Caco-2 (cell line): Measurements from ENCODE around the gene PRR12. TPM values are rescaled to one million over a fixed set of nuclear protein-coding genes. Genes with fewer than 3 reads are reported as not detected.

Experiments
- BruUV-seq: library from RNA; stranded (reverse); fragments of 400-500 nt; replicated peaks from 2 replicates; lab custom pipeline; 2021; lab: Mats Ljungman, UMichigan
- CTCF ChIA-PET: fragments of 300-600 bp; sonication (Branson Sonifier 250); formaldehyde crosslinking; loops from one replicate; lab custom pipeline; 2022; ENCODE audit warnings: antibody characterized with exemption; lab: Charles Lee
- POLR2A ChIA-PET: fragments of 300-600 bp; sonication (Branson Sonifier 250); formaldehyde crosslinking; loops from one replicate; lab custom pipeline; 2022; ENCODE audit warnings: antibody characterized with exemption; lab: Charles Lee
- DNase-seq, 2 experiments: peaks; one replicate each; pipeline versions ENCODE4 v3.0.0 to v3.0.0-alpha.2; 2020 to 2022
- H3K27me3 ChIP-seq: replicated peaks from 2 replicates; pipeline ENCODE4 v1.6.0; 2011; ENCODE audit warnings: low read length; ENCODE audit not compliant: control insufficient read depth, insufficient read depth
- H3K36me3 ChIP-seq: 2 replicates; pipeline ENCODE4 v1.5.1; 2011; ENCODE audit warnings: low read length; ENCODE audit not compliant: control insufficient read depth, insufficient read depth
- H3K4me1 ChIP-seq: fragments of 250-450 bp; sonication (Bioruptor Pico); 2 replicates; pipeline ENCODE4 v1.5.1; 2020; ENCODE audit warnings: mild to moderate bottlenecking
- H3K4me3 ChIP-seq: 2 replicates; pipeline ENCODE4 v1.5.1; 2011; ENCODE audit warnings: low read depth, mild to moderate bottlenecking, control low read depth, low read length
- H3K9me3 ChIP-seq: fragments of 250-450 bp; sonication (Bioruptor Pico); 2 replicates; pipeline ENCODE4 v1.5.1; 2020; ENCODE audit warnings: mild to moderate bottlenecking, moderate library complexity
- H3K27ac Mint-ChIP-seq: one replicate; pipeline ENCODE4 v1.8.0; 2022; ENCODE audit warnings: mixed read lengths; ENCODE audit not compliant: unreplicated experiment
- H3K27me3 Mint-ChIP-seq: one replicate; pipeline ENCODE4 v1.8.0; 2022; ENCODE audit warnings: mixed read lengths; ENCODE audit not compliant: insufficient read depth, unreplicated experiment
- H3K36me3 Mint-ChIP-seq: one replicate; pipeline ENCODE4 v1.8.0; 2022; ENCODE audit warnings: mild to moderate bottlenecking, mixed read lengths; ENCODE audit not compliant: insufficient read depth, unreplicated experiment
- H3K4me1 Mint-ChIP-seq: one replicate; pipeline ENCODE4 v1.8.0; 2022; ENCODE audit warnings: low read depth, mixed read lengths; ENCODE audit not compliant: unreplicated experiment
- H3K4me3 Mint-ChIP-seq: one replicate; pipeline ENCODE4 v1.8.0; 2022; ENCODE audit warnings: mild to moderate bottlenecking, moderate library complexity, mixed read lengths; ENCODE audit not compliant: unreplicated experiment
- H3K9me3 Mint-ChIP-seq: one replicate; pipeline ENCODE4 v1.8.0; 2022; ENCODE audit warnings: mixed read lengths; ENCODE audit not compliant: unreplicated experiment
- CTCF ChIP-seq, 2 experiments: fragments of 200-600 bp in 1 of 2; IDR thresholded peaks; 1 replicate in 1 of 2; 2 replicates in 1 of 2; pipeline versions ENCODE4 v1.5.1 to v1.8.0; 2011 to 2022; ENCODE audit warnings: antibody characterized with exemption in 1 of 2, control low read depth in 1 of 2, inconsistent platforms in 1 of 2, low read depth in 1 of 2, low read length in 1 of 2, mild to moderate bottlenecking in 1 of 2, moderate library complexity in 1 of 2; ENCODE audit not compliant: insufficient read depth in 1 of 2, severe bottlenecking in 1 of 2, unreplicated experiment in 1 of 2
- intact Hi-C: fragments of 100-400 bp; cut with micrococcal nuclease; formaldehyde crosslinking; loops from one replicate; pipeline ENCODE4 v1.10.0; 2022; ENCODE audit not compliant: unreplicated experiment
- total RNA-seq: library from RNA; stranded (reverse); gene quantifications from 2 replicates; pipeline ENCODE4 v1.2.3, GENCODE V29; 2022

The PRR12 gene
- total RNA-seq, 1 experiment from 2014 or later, result 38.8 TPM

- DNase-seq, result no peak
- H3K36me3 Mint-ChIP-seq, result peaks cover 90% of the 10 kb centered on the region
- H3K9me3 Mint-ChIP-seq, result no peaks in the 10 kb centered on the region
- intact Hi-C loops, result no loop called here
- TF ChIP-seq CTCF (IDR thresholded peaks at IDR 0.05; ENCODE audit: insufficient read depth in 1 of 2, low read depth in 1 of 2, low read length in 1 of 2, severe bottlenecking in 1 of 2, unreplicated experiment in 1 of 2), result no peak
- H3K4me3 Mint-ChIP-seq, result no peak overlapping the region
- Histone ChIP-seq H3K4me3 (no peak overlapping the region), H3K36me3 (no peaks in the 10 kb centered on the region; the same call in 1 of the 2 replicates), H3K4me1 (peaks cover 26% of the 10 kb centered on the region), H3K27me3 (no peaks in the 10 kb centered on the region), H3K9me3 (no peaks in the 10 kb centered on the region)
- ChIA-PET POLR2A (no interaction called here), CTCF (no interaction called here)
- H3K4me1 Mint-ChIP-seq, result peaks cover 15% of the 10 kb centered on the region
- TSS peak; percentile 25 for BruUV-seq
- no peak overlapping the region for H3K27ac Mint-ChIP-seq
- no peaks in the 10 kb centered on the region for H3K27me3 Mint-ChIP-seq
Observed at GRCh38 chr19:49556412-49557398, 34.3 kb upstream of the PRR12 start.

GRCh38 chr19:49557641-49558325, 33.2 kb upstream of the PRR12 start:
- Histone ChIP-seq H3K27me3 (no peaks in the 10 kb centered on the region), H3K9me3 (no peaks in the 10 kb centered on the region), H3K4me1 (peaks cover 22% of the 10 kb centered on the region), H3K36me3 (no peaks in the 10 kb centered on the region; the same call in 1 of the 2 replicates), H3K4me3 (no peak overlapping the region)
- Mint-ChIP-seq H3K4me1 (peaks cover 15% of the 10 kb centered on the region), H3K27ac (no peak overlapping the region), H3K4me3 (no peak overlapping the region), H3K36me3 (peaks cover 79% of the 10 kb centered on the region), H3K9me3 (no peaks in the 10 kb centered on the region), H3K27me3 (no peaks in the 10 kb centered on the region)
- no peak for DNase-seq
- no TSS peak for BruUV-seq
- no peak for TF ChIP-seq CTCF (IDR thresholded peaks at IDR 0.05; ENCODE audit: insufficient read depth in 1 of 2, low read depth in 1 of 2, low read length in 1 of 2, severe bottlenecking in 1 of 2, unreplicated experiment in 1 of 2)
- CTCF ChIA-PET, result interaction anchor here (1.1 to 2.1 kb wide), 2 partner anchors 11 to 13 kb away, joined by 3 to 7 read pairs; no protein-coding TSS in a partner anchor
- POLR2A ChIA-PET, result no interaction called here
- intact Hi-C loops, result no loop called here

- no peaks in the 10 kb centered on the region for H3K9me3 Mint-ChIP-seq
- POLR2A ChIA-PET, result no interaction called here
Observed at GRCh38 chr19:49558591-49558990, 32.4 kb upstream of the PRR12 start.

More at GRCh38 chr19:49558591-49558990, 32.4 kb upstream of the PRR12 start:
- Histone ChIP-seq H3K27me3 (no peaks in the 10 kb centered on the region), H3K4me3 (no peak overlapping the region), H3K4me1 (peaks cover 14% of the 10 kb centered on the region), H3K36me3 (no peaks in the 10 kb centered on the region; the same call in 1 of the 2 replicates), H3K9me3 (no peaks in the 10 kb centered on the region)
- H3K27me3 Mint-ChIP-seq, result no peaks in the 10 kb centered on the region
- H3K4me3 Mint-ChIP-seq, result no peak overlapping the region
- TF ChIP-seq CTCF (IDR thresholded peaks at IDR 0.05; ENCODE audit: insufficient read depth in 1 of 2, low read depth in 1 of 2, low read length in 1 of 2, severe bottlenecking in 1 of 2, unreplicated experiment in 1 of 2), result no peak
- CTCF ChIA-PET, result interaction anchor here (0.6 to 2.1 kb wide), 4 partner anchors 12 to 70 kb away, joined by 3 to 7 read pairs (median 6); no protein-coding TSS in a partner anchor
- BruUV-seq, result no TSS peak
- H3K4me1 Mint-ChIP-seq, result peaks cover 12% of the 10 kb centered on the region
- intact Hi-C loops, result no loop called here
- no peak for DNase-seq
- peaks cover 72% of the 10 kb centered on the region for H3K36me3 Mint-ChIP-seq
- H3K27ac Mint-ChIP-seq, result no peak overlapping the region
